GM12878 (cell line): Measurements from ENCODE around the gene MICA. TPM values are rescaled to one million over a fixed set of nuclear protein-coding genes. Genes with fewer than 3 reads are reported as not detected.

Experiments
- ATAC-seq: fragments of 200-7000 bp; cut with Tn5 transposase; 3 replicates; pipeline ENCODE4 v1.9.1; 2020; ENCODE audit warnings: mild to moderate bottlenecking, moderate library complexity
- BruUV-seq: library from RNA; stranded (reverse); fragments of 400-500 nt; replicated peaks from 2 replicates; lab custom pipeline; 2021; lab: Mats Ljungman, UMichigan
- CTCF ChIA-PET: fragments of 300-600 bp; sonication (Branson Sonifier 250); formaldehyde crosslinking; extraction: SDS; loops from one replicate; lab custom pipeline; 2021; ENCODE audit warnings: inconsistent platforms; lab: Yijun Ruan, JAX
- POLR2A ChIA-PET: fragments of 350-600 bp; formaldehyde crosslinking; extraction: SDS; loops from one replicate; lab custom pipeline; 2021; ENCODE audit warnings: inconsistent platforms; lab: Charles Lee
- RAD21 ChIA-PET: fragments of 300-600 bp; sonication (Branson Sonifier 250); formaldehyde crosslinking; loops from one replicate; lab custom pipeline; 2023; ENCODE audit warnings: antibody characterized with exemption; ENCODE audit not compliant: unreplicated experiment; lab: Charles Lee
- SMC1A ChIA-PET: fragments of 300-600 bp; sonication (Branson Sonifier 250); formaldehyde crosslinking; loops from one replicate; lab custom pipeline; 2023; ENCODE audit not compliant: unreplicated experiment, uncharacterized antibody; lab: Charles Lee
- DNase-seq: peaks from one replicate; pipeline ENCODE4 v3.0.0-alpha.2; 2011; ENCODE audit warnings: low read depth, low spot score
- FAIRE-seq: peaks from 3 replicates; lab custom pipeline; 2011; peaks lifted over from hg19 to GRCh38; lab: Jason Lieb, UNC
- H2AFZ ChIP-seq: 2 replicates; pipeline ENCODE4 v1.6.0; 2011; ENCODE audit warnings: low read depth, low read length, control low read depth; ENCODE audit not compliant: control insufficient read depth
- H3K27ac ChIP-seq: 2 replicates; pipeline ENCODE4 v1.5.1; 2011; ENCODE audit warnings: control low read depth; ENCODE audit not compliant: control insufficient read depth, insufficient read depth
- H3K27me3 ChIP-seq, 2 experiments: replicated peaks in 1 of 2; 2 replicates each; pipeline versions ENCODE4 v1.6.0 to v1.6.1; 2011; ENCODE audit warnings: low read length in 1 of 2; ENCODE audit not compliant: control insufficient read depth in 2 of 2, insufficient read depth in 2 of 2
- H3K36me3 ChIP-seq, 2 experiments: 2 replicates each; pipeline ENCODE4 v1.5.1; 2011; ENCODE audit warnings: low read length in 1 of 2; ENCODE audit not compliant: control insufficient read depth in 2 of 2, insufficient read depth in 2 of 2
- H3K4me1 ChIP-seq: 2 replicates; pipeline ENCODE4 v1.6.1; 2011; ENCODE audit warnings: mild to moderate bottlenecking, low read length, moderate library complexity, mixed read lengths; ENCODE audit not compliant: control insufficient read depth, insufficient read depth
- H3K4me2 ChIP-seq: 2 replicates; pipeline ENCODE4 v1.6.0; 2011; ENCODE audit warnings: control low read depth; ENCODE audit not compliant: control insufficient read depth, insufficient read depth
- H3K4me3 ChIP-seq: fragments of 200-600 bp; sonication (generic); 2 replicates; pipeline ENCODE4 v1.5.1; 2016
- H3K79me2 ChIP-seq: 2 replicates; pipeline ENCODE4 v1.6.0; 2011; ENCODE audit warnings: low read length; ENCODE audit not compliant: control insufficient read depth, insufficient read depth
- H3K9ac ChIP-seq: 2 replicates; pipeline ENCODE4 v1.8.0; 2011; ENCODE audit warnings: low read length, control low read depth, mixed read lengths; ENCODE audit not compliant: control insufficient read depth, insufficient read depth
- H3K9me3 ChIP-seq: replicated peaks from 3 replicates; pipeline ENCODE4 v1.5.1; 2011; ENCODE audit warnings: mild to moderate bottlenecking, low read length; ENCODE audit not compliant: control insufficient read depth, insufficient read depth
- H4K20me1 ChIP-seq: 2 replicates; pipeline ENCODE4 v1.6.0; 2011; ENCODE audit not compliant: control insufficient read depth, insufficient read depth
- ASH2L ChIP-seq: fragments of 300-600, 200-600 bp; sonication (generic); IDR thresholded peaks from 2 replicates; pipeline ENCODE4 v1.6.1; 2017; ENCODE audit warnings: low read depth, mild to moderate bottlenecking, borderline replicate concordance
- BHLHE40 ChIP-seq, 2 experiments: fragments of 450-650 bp in 1 of 2; IDR thresholded peaks; 2 replicates each; pipeline ENCODE4 v1.6.1; 2011 to 2017; ENCODE audit warnings: low read depth in 2 of 2, borderline replicate concordance in 1 of 2, improper control_type of control experiment in 1 of 2, low read length in 1 of 2, mild to moderate bottlenecking in 1 of 2
- BRCA1 ChIP-seq: IDR thresholded peaks from 2 replicates; pipeline ENCODE4 v1.6.1; 2011; ENCODE audit warnings: low read depth, low read length, improper control_type of control experiment
- EZH2 ChIP-seq: IDR thresholded peaks from 2 replicates; pipeline ENCODE4 v1.6.1; 2012; ENCODE audit warnings: low read depth, mild to moderate bottlenecking, control low read depth, inconsistent platforms, low read length, borderline replicate concordance; ENCODE audit not compliant: control insufficient read depth
- MTA2 ChIP-seq: fragments of 450-650 bp; IDR thresholded peaks from 2 replicates; pipeline ENCODE4 v1.6.1; 2016; ENCODE audit warnings: low read depth, mild to moderate bottlenecking, moderate library complexity
- SMARCA5 ChIP-seq: fragments of 450-650 bp; IDR thresholded peaks from 2 replicates; pipeline ENCODE4 v1.6.1; 2017; ENCODE audit warnings: mild to moderate bottlenecking
- SPI1 ChIP-seq: IDR thresholded peaks from 2 replicates; pipeline ENCODE4 v1.6.1; 2011; ENCODE audit warnings: low read depth, mild to moderate bottlenecking, low read length, moderate library complexity, borderline replicate concordance; ENCODE audit not compliant: insufficient read depth
- SREBF1 ChIP-seq: IDR thresholded peaks from 2 replicates; pipeline ENCODE4 v1.6.1; 2012; ENCODE audit warnings: mild to moderate bottlenecking, low read length
- STAT1 ChIP-seq: fragments of 450-650 bp; conservative IDR thresholded peaks from 2 replicates; pipeline ENCODE4 v1.6.1; 2014; ENCODE audit warnings: antibody characterized with exemption, mild to moderate bottlenecking
- STAT3 ChIP-seq: IDR thresholded peaks from 2 replicates; pipeline ENCODE4 v1.6.1; 2011; ENCODE audit warnings: low read depth, low read length, improper control_type of control experiment
- TARDBP ChIP-seq: IDR thresholded peaks from 2 replicates; pipeline ENCODE4 v1.6.1; 2016; ENCODE audit warnings: borderline replicate concordance
- YBX1 ChIP-seq: fragments of 450-650 bp; IDR thresholded peaks from 2 replicates; pipeline ENCODE4 v1.6.1; 2016; ENCODE audit warnings: antibody characterized with exemption
- ZNF274 ChIP-seq: IDR thresholded peaks from one replicate; pipeline ENCODE4 v1.8.0; 2011; ENCODE audit not compliant: insufficient read length, insufficient read depth
- ZSCAN29 ChIP-seq: fragments of 450-650 bp; IDR thresholded peaks from 2 replicates; pipeline ENCODE4 v1.6.1; 2017; ENCODE audit warnings: mild to moderate bottlenecking, moderate library complexity
- ZZZ3 ChIP-seq: IDR thresholded peaks from 2 replicates; pipeline ENCODE4 v1.6.1; 2011; ENCODE audit warnings: low read depth; ENCODE audit not compliant: control insufficient read depth, insufficient read length
- WGBS: methylation state at CpG from one replicate; pipeline ENCODE4 v1.1.6; 2016; ENCODE audit warnings: low lambda C conversion rate; ENCODE audit not compliant: insufficient replicate concordance, insufficient coverage; ENCODE audit errors: missing lambda C conversion rate; 5-methylcytosine and 5-hydroxymethylcytosine counted together
- in situ Hi-C: fragments of 300-500 bp; cut with MboI; formaldehyde crosslinking; loops from 9 replicates; pipeline ENCODE4 v1.14.3; 2018; ENCODE audit warnings: mixed read lengths
- intact Hi-C: fragments of 100-400 bp; cut with micrococcal nuclease; formaldehyde crosslinking; loops from one replicate; pipeline ENCODE4 v1.14.2; 2022; ENCODE audit not compliant: unreplicated experiment
- polyA plus RNA-seq, 11 experiments: library from polyadenylated mRNA; depleted of rRNA in 4 of 11; unstranded in 6 of 11; stranded (reverse) in 5 of 11; fragments of >200 nt; fragmentation: Nextera tagmentation in 4 of 11; fragmentation: Illumina TruSeq in 1 of 11; extraction: Ambion mirVana in 4 of 11; extraction: Trizol in 1 of 11; gene quantifications; 1 replicate in 1 of 11; 2 replicates in 10 of 11; pipeline versions ENCODE4 v1.2.1 to v1.2.3, GENCODE V29; 2011 to 2016; ENCODE audit warnings: inconsistent platforms in 2 of 11, missing spikeins in 2 of 11, low read depth in 1 of 11
- total RNA-seq, 4 experiments: library from RNA; depleted of rRNA in 3 of 4; stranded (reverse); fragments of >200 nt in 3 of 4; fragmentation: Illumina TruSeq in 1 of 4; extraction: Trizol in 1 of 4; gene quantifications; 2 replicates each; pipeline versions ENCODE4 v1.2.1 to v1.2.3, GENCODE V29; 2013 to 2021
- TF ChIP-seq, protein P1 (sequence below): fragments of 450-650 bp; formaldehyde crosslinking; IDR thresholded peaks from 2 replicates; pipeline ENCODE4 v1.4.0; 2020; ENCODE audit warnings: mild to moderate bottlenecking, moderate library complexity
- TF ChIP-seq, protein P2 (sequence below): fragments of 450-650 bp; IDR thresholded peaks from 2 replicates; pipeline ENCODE4 v1.6.1; 2018; ENCODE audit warnings: mild to moderate bottlenecking, low read depth, moderate library complexity; ENCODE audit not compliant: partially characterized antibody
- TF ChIP-seq, protein P3 (sequence below): IDR thresholded peaks from 2 replicates; pipeline ENCODE4 v1.6.1; 2012; ENCODE audit warnings: low read depth, low read length, improper control_type of control experiment

The MICA gene
- total and polyA plus RNA-seq, 10 of the 15 experiments (the other 5 are each of a cell fraction or from before 2014, with no cell fraction given), result 3.6 to 10.5 (median 6.9) TPM

DNA sequence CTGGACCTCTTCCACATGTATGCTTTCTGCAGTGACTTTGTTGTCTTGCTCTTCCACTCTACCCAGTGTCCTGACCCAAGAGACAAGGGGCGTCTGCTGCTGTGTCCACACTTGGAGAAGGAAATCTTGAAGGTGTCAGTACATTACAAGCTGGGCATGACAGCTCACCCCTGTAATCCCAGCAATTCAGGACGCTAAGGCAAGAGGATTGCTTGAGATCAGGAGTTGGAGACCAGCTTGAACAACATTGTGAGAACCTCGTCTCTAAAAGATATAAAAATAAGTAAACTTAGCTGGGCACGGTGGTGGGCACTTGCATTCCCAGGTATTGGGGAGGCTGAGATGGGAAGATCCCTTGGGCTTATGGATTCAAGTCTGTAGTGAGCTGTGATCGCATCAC is 40.6 kb upstream of the MICA start:
- intact Hi-C loops, result no loop called here
- no peaks in the 10 kb centered on the region; a peak in 1 of 4 replicates for H3K27me3 ChIP-seq
- DNase-seq (no peak), FAIRE-seq (no peak), ATAC-seq (no peak)
- H3K4me3 ChIP-seq, result no peak overlapping the region
- H3K36me3 ChIP-seq, result no peaks in the 10 kb centered on the region
- ChIA-PET POLR2A (interaction anchor here (0.6 kb wide), 1 partner anchor 79 kb away, joined by 4 read pairs; no protein-coding TSS in a partner anchor), CTCF (interaction anchor here (1.3 to 3.7 kb wide), 2 partner anchors 24 to 166 kb away, joined by 3 to 26 read pairs; no protein-coding TSS in a partner anchor), RAD21 (interaction anchor here (6.9 kb wide), 1 partner anchor 167 kb away, joined by 84 read pairs; no protein-coding TSS in a partner anchor), SMC1A (interaction anchor here (1.0 kb wide), 1 partner anchor 166 kb away, joined by 4 read pairs; no protein-coding TSS in a partner anchor)
- no peaks in the 10 kb centered on the region for H4K20me1 ChIP-seq
- no peak overlapping the region for H2AFZ ChIP-seq
- no peak overlapping the region for H3K27ac ChIP-seq
- in situ Hi-C loops, result no loop called here
- H3K9me3 ChIP-seq, result no peaks in the 10 kb centered on the region; the same call in 1 of the 3 replicates
- 18% methylated on average over 5 of the region's 5 CpGs for WGBS
- no peak overlapping the region for H3K4me2 ChIP-seq
- H3K4me1 ChIP-seq, result peaks cover 12% of the 10 kb centered on the region
- H3K9ac ChIP-seq, result no peak overlapping the region
- no peak for TF ChIP-seq SMARCA5
- TF ChIP-seq ZZZ3, result no peak
- no peak for TF ChIP-seq YBX1
- no peak for TF ChIP-seq ASH2L
- TF ChIP-seq MTA2, result no peak
- TF ChIP-seq TARDBP, result no peak
- no peak for TF ChIP-seq ZSCAN29
- TF ChIP-seq, protein P1, sequence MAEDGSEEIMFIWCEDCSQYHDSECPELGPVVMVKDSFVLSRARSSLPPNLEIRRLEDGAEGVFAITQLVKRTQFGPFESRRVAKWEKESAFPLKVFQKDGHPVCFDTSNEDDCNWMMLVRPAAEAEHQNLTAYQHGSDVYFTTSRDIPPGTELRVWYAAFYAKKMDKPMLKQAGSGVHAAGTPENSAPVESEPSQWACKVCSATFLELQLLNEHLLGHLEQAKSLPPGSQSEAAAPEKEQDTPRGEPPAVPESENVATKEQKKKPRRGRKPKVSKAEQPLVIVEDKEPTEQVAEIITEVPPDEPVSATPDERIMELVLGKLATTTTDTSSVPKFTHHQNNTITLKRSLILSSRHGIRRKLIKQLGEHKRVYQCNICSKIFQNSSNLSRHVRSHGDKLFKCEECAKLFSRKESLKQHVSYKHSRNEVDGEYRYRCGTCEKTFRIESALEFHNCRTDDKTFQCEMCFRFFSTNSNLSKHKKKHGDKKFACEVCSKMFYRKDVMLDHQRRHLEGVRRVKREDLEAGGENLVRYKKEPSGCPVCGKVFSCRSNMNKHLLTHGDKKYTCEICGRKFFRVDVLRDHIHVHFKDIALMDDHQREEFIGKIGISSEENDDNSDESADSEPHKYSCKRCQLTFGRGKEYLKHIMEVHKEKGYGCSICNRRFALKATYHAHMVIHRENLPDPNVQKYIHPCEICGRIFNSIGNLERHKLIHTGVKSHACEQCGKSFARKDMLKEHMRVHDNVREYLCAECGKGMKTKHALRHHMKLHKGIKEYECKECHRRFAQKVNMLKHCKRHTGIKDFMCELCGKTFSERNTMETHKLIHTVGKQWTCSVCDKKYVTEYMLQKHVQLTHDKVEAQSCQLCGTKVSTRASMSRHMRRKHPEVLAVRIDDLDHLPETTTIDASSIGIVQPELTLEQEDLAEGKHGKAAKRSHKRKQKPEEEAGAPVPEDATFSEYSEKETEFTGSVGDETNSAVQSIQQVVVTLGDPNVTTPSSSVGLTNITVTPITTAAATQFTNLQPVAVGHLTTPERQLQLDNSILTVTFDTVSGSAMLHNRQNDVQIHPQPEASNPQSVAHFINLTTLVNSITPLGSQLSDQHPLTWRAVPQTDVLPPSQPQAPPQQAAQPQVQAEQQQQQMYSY, result no peak
- TF ChIP-seq, protein P2, sequence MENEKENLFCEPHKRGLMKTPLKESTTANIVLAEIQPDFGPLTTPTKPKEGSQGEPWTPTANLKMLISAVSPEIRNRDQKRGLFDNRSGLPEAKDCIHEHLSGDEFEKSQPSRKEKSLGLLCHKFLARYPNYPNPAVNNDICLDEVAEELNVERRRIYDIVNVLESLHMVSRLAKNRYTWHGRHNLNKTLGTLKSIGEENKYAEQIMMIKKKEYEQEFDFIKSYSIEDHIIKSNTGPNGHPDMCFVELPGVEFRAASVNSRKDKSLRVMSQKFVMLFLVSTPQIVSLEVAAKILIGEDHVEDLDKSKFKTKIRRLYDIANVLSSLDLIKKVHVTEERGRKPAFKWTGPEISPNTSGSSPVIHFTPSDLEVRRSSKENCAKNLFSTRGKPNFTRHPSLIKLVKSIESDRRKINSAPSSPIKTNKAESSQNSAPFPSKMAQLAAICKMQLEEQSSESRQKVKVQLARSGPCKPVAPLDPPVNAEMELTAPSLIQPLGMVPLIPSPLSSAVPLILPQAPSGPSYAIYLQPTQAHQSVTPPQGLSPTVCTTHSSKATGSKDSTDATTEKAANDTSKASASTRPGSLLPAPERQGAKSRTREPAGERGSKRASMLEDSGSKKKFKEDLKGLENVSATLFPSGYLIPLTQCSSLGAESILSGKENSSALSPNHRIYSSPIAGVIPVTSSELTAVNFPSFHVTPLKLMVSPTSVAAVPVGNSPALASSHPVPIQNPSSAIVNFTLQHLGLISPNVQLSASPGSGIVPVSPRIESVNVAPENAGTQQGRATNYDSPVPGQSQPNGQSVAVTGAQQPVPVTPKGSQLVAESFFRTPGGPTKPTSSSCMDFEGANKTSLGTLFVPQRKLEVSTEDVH, result no peak
- TF ChIP-seq SREBF1, result no peak
- TF ChIP-seq SPI1, result no peak
- TF ChIP-seq STAT1, result no peak
- TF ChIP-seq ZNF274, result no peak
- TF ChIP-seq STAT3, result no peak
- TF ChIP-seq BHLHE40 (IDR thresholded peaks at IDR 0.05; ENCODE audit: borderline replicate concordance in 1 of 2, low read depth in 2 of 2, low read length in 1 of 2), result no peak
- TF ChIP-seq, protein P3, sequence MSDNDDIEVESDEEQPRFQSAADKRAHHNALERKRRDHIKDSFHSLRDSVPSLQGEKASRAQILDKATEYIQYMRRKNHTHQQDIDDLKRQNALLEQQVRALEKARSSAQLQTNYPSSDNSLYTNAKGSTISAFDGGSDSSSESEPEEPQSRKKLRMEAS, result no peak
- TF ChIP-seq BRCA1, result no peak
- no peak for TF ChIP-seq EZH2
- BruUV-seq, result no TSS peak
- H3K79me2 ChIP-seq, result peaks cover 2% of the 10 kb centered on the region
